K562 (cell line): ENCODE measurements around the gene PCDHB16. TPM values are rescaled to one million over a fixed set of nuclear protein-coding genes. Genes with fewer than 3 reads are reported as not detected.

Experiments
- ATAC-seq: fragments of 200-7000 bp; cut with Tn5 transposase; 3 replicates; pipeline ENCODE4 v1.9.1; 2020; ENCODE audit warnings: moderate library complexity
- BruUV-seq: library from RNA; stranded (reverse); fragments of 400-500 nt; replicated peaks from 2 replicates; lab custom pipeline; 2021; lab: Mats Ljungman, UMichigan
- CTCF ChIA-PET: fragments of 300-600 bp; formaldehyde crosslinking; extraction: SDS; loops from one replicate; lab custom pipeline; 2021; ENCODE audit warnings: low intra/inter-chr PET ratio; lab: Yijun Ruan, JAX
- POLR2A ChIA-PET: fragments of 300-600, 350-650 bp; sonication (Branson Sonifier 250); formaldehyde crosslinking; extraction: SDS; loops from one replicate; lab custom pipeline; 2021; ENCODE audit warnings: antibody characterized with exemption, inconsistent platforms; lab: Yijun Ruan, JAX
- DNase-seq, 4 experiments: peaks; one replicate each; pipeline versions ENCODE4 v3.0.0 to v3.0.0-alpha.2; 2011 to 2018; ENCODE audit warnings: low spot score in 3 of 4, mixed read lengths in 3 of 4; ENCODE audit errors: extremely low read depth in 1 of 4
- FAIRE-seq: peaks from 2 replicates; lab custom pipeline; 2011; peaks lifted over from hg19 to GRCh38; lab: Jason Lieb, UNC
- H2AFZ ChIP-seq: 2 replicates; pipeline ENCODE4 v1.6.0; 2011; ENCODE audit warnings: low read depth, low read length, control low read depth, inconsistent platforms
- H3K27ac ChIP-seq: fragments of 200-600 bp; 3 replicates; pipeline ENCODE4 v1.8.0; 2011; ENCODE audit warnings: low read depth, mild to moderate bottlenecking, control low read depth, inconsistent platforms, low read length, moderate library complexity, mixed read lengths; ENCODE audit errors: extremely low read depth
- H3K27me3 ChIP-seq, 2 experiments: fragments of 300-600 bp in 1 of 2; 2 replicates in 1 of 2; 3 replicates in 1 of 2; pipeline versions ENCODE4 v1.6.0 to v1.8.0; 2011; ENCODE audit warnings: inconsistent platforms in 2 of 2, low read length in 2 of 2, mild to moderate bottlenecking in 1 of 2, mixed read lengths in 1 of 2, moderate library complexity in 1 of 2; ENCODE audit not compliant: control insufficient read depth in 2 of 2, insufficient read depth in 2 of 2
- H3K36me3 ChIP-seq: fragments of 300-600 bp; 3 replicates; pipeline ENCODE4 v1.8.0; 2011; ENCODE audit warnings: mild to moderate bottlenecking, low read length, inconsistent platforms; ENCODE audit not compliant: control insufficient read depth, insufficient read depth
- H3K4me1 ChIP-seq, 2 experiments: fragments of 200-600 bp in 1 of 2; replicated peaks in 1 of 2; 2 replicates in 1 of 2; 3 replicates in 1 of 2; pipeline versions ENCODE4 v1.5.1 to v1.8.0; 2011; ENCODE audit warnings: inconsistent platforms in 2 of 2, low read length in 2 of 2, mild to moderate bottlenecking in 1 of 2, mixed read lengths in 1 of 2, moderate library complexity in 1 of 2; ENCODE audit not compliant: control insufficient read depth in 2 of 2, insufficient read depth in 2 of 2
- H3K4me2 ChIP-seq: 2 replicates; pipeline ENCODE4 v1.6.1; 2011; ENCODE audit warnings: low read length, control low read depth, inconsistent platforms, mixed read lengths; ENCODE audit not compliant: insufficient read depth
- H3K4me3 ChIP-seq: fragments of 200-600 bp; sonication (generic), shearing (Covaris generic); 2 replicates; pipeline ENCODE4 v1.5.1; 2016; ENCODE audit warnings: control low read depth, inconsistent platforms
- H3K79me2 ChIP-seq: fragments of 200-600 bp; 3 replicates; pipeline ENCODE4 v1.8.0; 2011; ENCODE audit warnings: low read length, inconsistent platforms; ENCODE audit not compliant: control insufficient read depth, insufficient read depth
- H3K9ac ChIP-seq, 2 experiments: 2 replicates each; pipeline versions ENCODE4 v1.6.0 to v1.6.1; 2011; ENCODE audit warnings: low read depth in 2 of 2, low read length in 2 of 2, control low read depth in 1 of 2, inconsistent platforms in 1 of 2, mild to moderate bottlenecking in 1 of 2, mixed read lengths in 1 of 2; ENCODE audit not compliant: insufficient read depth in 1 of 2
- H3K9me1 ChIP-seq: one replicate; pipeline ENCODE4 v1.6.0; 2011; ENCODE audit warnings: inconsistent platforms, mild to moderate bottlenecking, low read length, moderate library complexity; ENCODE audit not compliant: control insufficient read depth, insufficient read depth
- H3K9me3 ChIP-seq: replicated peaks from 2 replicates; pipeline ENCODE4 v1.5.1; 2011; ENCODE audit warnings: low read depth, low read length, inconsistent platforms; ENCODE audit not compliant: control insufficient read depth, insufficient read depth
- H4K20me1 ChIP-seq: replicated peaks from 2 replicates; pipeline ENCODE4 v1.6.1; 2011; ENCODE audit warnings: low read length, inconsistent platforms, mixed read lengths; ENCODE audit not compliant: control insufficient read depth, insufficient read depth
- BCL6 ChIP-seq: fragments of 250-450 bp; sonication (Bioruptor Pico); IDR thresholded peaks from 2 replicates; pipeline ENCODE4 v1.4.0; 2020
- WGBS: fragments of 100-300 bp; shearing (Covaris generic); methylation state at CpG from one replicate; pipeline ENCODE4 v1.1.6; 2016; ENCODE audit warnings: low coverage, mixed read lengths; ENCODE audit not compliant: insufficient coverage; ENCODE audit errors: missing lambda C conversion rate; 5-methylcytosine and 5-hydroxymethylcytosine counted together
- in situ Hi-C: fragments of 300-500 bp; cut with MboI; formaldehyde crosslinking; loops from 4 replicates; pipeline ENCODE4 v1.15.0; 2018; ENCODE audit warnings: inconsistent platforms, mixed read lengths
- intact Hi-C: fragments of 100-400 bp; cut with micrococcal nuclease; formaldehyde crosslinking; loops from 2 replicates; pipeline ENCODE4 v1.14.2; 2022
- polyA plus RNA-seq, 8 experiments: library from polyadenylated mRNA; depleted of rRNA in 4 of 8; stranded (reverse) in 5 of 8; unstranded in 3 of 8; fragments of >200 nt; fragmentation: Nextera tagmentation in 2 of 8; fragmentation: Illumina TruSeq in 1 of 8; extraction: Ambion mirVana in 2 of 8; extraction: Trizol in 1 of 8; gene quantifications; 2 replicates each; pipeline versions ENCODE4 v1.2.1 to v1.2.3, GENCODE V29; 2011 to 2014; ENCODE audit warnings: inconsistent platforms in 1 of 8, missing spikeins in 1 of 8
- total RNA-seq, 7 experiments: library from RNA; depleted of rRNA in 6 of 7; stranded (reverse); fragments of >200 nt in 6 of 7; fragmentation: Illumina TruSeq in 2 of 7; extraction: Trizol in 2 of 7; gene quantifications; 2 replicates each; pipeline versions ENCODE4 v1.2.1 to v1.2.3, GENCODE V29; 2011 to 2021; ENCODE audit warnings: low replicate concordance in 1 of 7
- TF ChIP-seq, protein P1 (sequence below), 3 experiments: IDR thresholded peaks in 2 of 3; conservative IDR thresholded peaks in 1 of 3; 2 replicates each; pipeline ENCODE4 v1.5.1; 2011 to 2012; ENCODE audit warnings: low read length in 3 of 3, mild to moderate bottlenecking in 3 of 3, control low read depth in 2 of 3, improper control_type of control experiment in 1 of 3, inconsistent platforms in 1 of 3, low read depth in 1 of 3, mixed read lengths in 1 of 3, moderate library complexity in 1 of 3; ENCODE audit not compliant: insufficient read depth in 2 of 3

The PCDHB16 gene
- total and polyA plus RNA-seq, 9 of the 15 experiments (the other 6 are each of a cell fraction or from before 2014, with no cell fraction given), result not detected

DNA sequence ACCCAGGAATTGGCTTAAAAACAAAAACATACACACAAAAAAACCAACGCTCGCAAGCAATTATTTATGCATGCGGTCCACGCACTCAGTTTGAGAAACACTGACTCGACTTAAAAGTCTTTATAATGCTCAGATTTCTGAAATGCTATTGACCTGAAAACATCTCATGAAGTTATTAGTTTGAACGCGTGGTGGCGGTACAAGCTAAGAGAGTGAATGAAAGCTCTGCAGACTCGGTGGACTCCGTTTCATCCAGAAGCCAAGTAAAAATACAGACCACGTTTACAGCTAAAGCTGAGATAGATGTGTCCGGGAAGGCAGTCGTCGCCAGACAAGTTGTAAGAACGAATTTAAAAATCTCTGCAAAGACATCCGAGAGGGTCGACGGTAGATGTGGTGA is 32.4 kb upstream of the PCDHB16 start, which contains the start of gene PCDHB6:
Gene PCDHB6, plus strand, starts transcription at position 246 of the 400 bp plus-strand sequence. CDS start 201 bp downstream, outside the sequence.
- POLR2A ChIA-PET, result no interaction called here
- Histone ChIP-seq H3K79me2 (no peaks in the 10 kb centered on the region), H4K20me1 (no peaks in the 10 kb centered on the region), H3K4me2 (no peak within 1 kb of the TSS), H3K27ac (no peak within 1 kb of the TSS), H3K9me3 (no peaks in the 10 kb centered on the region), H3K27me3 (peaks cover 0 to 15% of the 10 kb centered on the region in 2 experiments; a peak in 2 of 5 replicates), H3K9me1 (no peaks in the 10 kb centered on the region), H3K4me3 (no peak within 1 kb of the TSS), H3K4me1 (no peaks in the 10 kb centered on the region), H2AFZ (no peak within 1 kb of the TSS), H3K36me3 (no peaks in the 10 kb centered on the region), H3K9ac (no peak within 1 kb of the TSS)
- CTCF ChIA-PET, result no interaction called here
- no TSS peak for BruUV-seq
- in situ Hi-C loops (no loop called here), intact Hi-C loops (no loop called here)
- peak; percentile 73 for ATAC-seq
- WGBS, result under 1% methylated on average over 18 of the region's 18 CpGs
- no peak for TF ChIP-seq BCL6 (CRISPR knock-in tag)
- TF ChIP-seq, protein P1, sequence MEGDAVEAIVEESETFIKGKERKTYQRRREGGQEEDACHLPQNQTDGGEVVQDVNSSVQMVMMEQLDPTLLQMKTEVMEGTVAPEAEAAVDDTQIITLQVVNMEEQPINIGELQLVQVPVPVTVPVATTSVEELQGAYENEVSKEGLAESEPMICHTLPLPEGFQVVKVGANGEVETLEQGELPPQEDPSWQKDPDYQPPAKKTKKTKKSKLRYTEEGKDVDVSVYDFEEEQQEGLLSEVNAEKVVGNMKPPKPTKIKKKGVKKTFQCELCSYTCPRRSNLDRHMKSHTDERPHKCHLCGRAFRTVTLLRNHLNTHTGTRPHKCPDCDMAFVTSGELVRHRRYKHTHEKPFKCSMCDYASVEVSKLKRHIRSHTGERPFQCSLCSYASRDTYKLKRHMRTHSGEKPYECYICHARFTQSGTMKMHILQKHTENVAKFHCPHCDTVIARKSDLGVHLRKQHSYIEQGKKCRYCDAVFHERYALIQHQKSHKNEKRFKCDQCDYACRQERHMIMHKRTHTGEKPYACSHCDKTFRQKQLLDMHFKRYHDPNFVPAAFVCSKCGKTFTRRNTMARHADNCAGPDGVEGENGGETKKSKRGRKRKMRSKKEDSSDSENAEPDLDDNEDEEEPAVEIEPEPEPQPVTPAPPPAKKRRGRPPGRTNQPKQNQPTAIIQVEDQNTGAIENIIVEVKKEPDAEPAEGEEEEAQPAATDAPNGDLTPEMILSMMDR (IDR thresholded peaks at IDR 0.05 in 2 of 3, conservative IDR thresholded peaks at IDR 0.05 in 1 of 3; ENCODE audit: insufficient read depth in 2 of 3, low read depth in 1 of 3, low read length in 3 of 3), result peak; percentile 21 to 42 (median 40); a peak in 4 of 6 replicates
- no peak for FAIRE-seq
- DNase-seq, result peak in 2 of 4 experiments; percentile 13 to 30
